ENCODE data around the gene TLR4.

- no peak for TF ChIP-seq EZH2 (IDR thresholded peaks at IDR 0.05; ENCODE audit: insufficient read depth, poor library complexity, severe bottlenecking)
- TF ChIP-seq EZH2phosphoT487 (IDR thresholded peaks at IDR 0.05; ENCODE audit: insufficient read depth, low read depth), result no peak
Measured at GRCh38 chr9:117705386-117705785, 1.2 kb downstream of the TLR4 start.

All from GM23248 (cell line).